Urinary bladder (tissue), 4 donors: Measurements from ENCODE around the gene DIMT1. TPM values are rescaled to one million over a fixed set of nuclear protein-coding genes. Genes with fewer than 3 reads are reported as not detected.

Source experiments
- DNase-seq: peaks from one replicate; pipeline ENCODE4 v3.0.0-alpha.2; 2015; ENCODE audit errors: extremely low spot score
- H3K27ac ChIP-seq: one replicate; pipeline ENCODE4 v1.5.1; 2013; ENCODE audit warnings: low read depth, mild to moderate bottlenecking, moderate library complexity
- H3K36me3 ChIP-seq: one replicate; pipeline ENCODE4 v1.6.1; 2013; ENCODE audit warnings: mild to moderate bottlenecking, moderate library complexity; ENCODE audit not compliant: insufficient read depth
- H3K4me1 ChIP-seq: one replicate; pipeline ENCODE4 v1.6.1; 2013; ENCODE audit warnings: mild to moderate bottlenecking, moderate library complexity; ENCODE audit not compliant: insufficient read depth
- H3K4me3 ChIP-seq: one replicate; pipeline ENCODE4 v1.5.1; 2013; ENCODE audit warnings: low read depth, low read length
- WGBS: extraction: QIAGEN DNeasy Blood & Tissue Kit; methylation state at CpG from one replicate; pipeline ENCODE4 v1.1.7; 2013; 5-methylcytosine and 5-hydroxymethylcytosine counted together
- polyA plus RNA-seq: library from polyadenylated mRNA; stranded (reverse); fragments of 200-250 nt; gene quantifications from one replicate; pipeline ENCODE4 v1.2.3, GENCODE V29; 2013
- small RNA-seq: library from RNA; depleted of rRNA; stranded (forward); fragments of <200 nt; gene quantifications from one replicate; pipeline ENCODE3, GENCODE V24; 2014
- total RNA-seq: library from RNA; depleted of rRNA; stranded (reverse); fragments of >200 nt; gene quantifications from one replicate; pipeline ENCODE4 v1.2.3, GENCODE V29; 2014
- donor health status: healthy with polysubstance abuse.
- donor health status: healthy.

DIMT1 gene
- total and polyA plus RNA-seq, 2 donors = 26.8 to 28.9 TPM

DNA sequence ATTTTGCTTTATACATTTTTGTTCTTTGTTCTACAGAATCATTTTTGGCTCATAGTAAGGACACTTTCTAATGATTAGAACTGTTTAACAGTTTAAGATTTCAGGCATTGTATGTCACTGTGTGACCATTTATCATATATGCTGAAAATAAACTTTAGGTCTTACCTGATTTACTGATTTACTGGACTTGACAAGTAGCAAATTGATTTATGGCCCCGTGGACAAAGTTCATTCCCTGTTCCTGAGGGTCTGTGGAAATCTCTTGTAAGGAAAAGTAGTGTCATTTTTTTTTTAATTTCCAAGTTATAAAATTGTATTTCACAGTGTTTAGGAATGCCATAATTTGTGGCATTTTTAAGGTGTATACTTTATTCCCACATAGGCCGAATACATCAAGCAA, 57.0 kb downstream of the DIMT1 start:
- peaks cover 4% of the 10 kb centered on the region for H3K36me3 ChIP-seq

DNA sequence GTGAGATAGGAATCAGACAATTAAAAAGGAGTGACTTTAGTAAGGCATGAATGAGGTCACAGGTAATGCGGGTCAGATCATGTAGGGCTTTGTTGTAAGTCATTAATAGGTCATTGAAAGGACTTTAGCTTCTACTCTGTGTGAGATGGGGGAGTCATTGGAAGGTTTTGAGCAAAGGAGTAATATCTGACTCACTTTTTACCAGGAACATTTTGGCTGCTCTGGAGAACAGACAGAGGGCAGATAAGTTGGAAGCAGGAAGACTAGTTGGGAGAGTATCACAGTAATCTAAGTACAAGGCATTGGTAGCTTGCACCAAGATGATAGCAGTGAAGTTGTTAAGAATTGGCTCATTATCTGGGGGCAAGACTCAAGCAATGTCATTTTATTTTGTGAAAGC, 60.3 kb downstream of the DIMT1 start:
- Histone ChIP-seq H3K36me3 (peaks cover 2% of the 10 kb centered on the region), H3K4me1 (peaks cover 2% of the 10 kb centered on the region), H3K4me3 (no peak overlapping the region), H3K27ac (no peak overlapping the region)
- no peak for DNase-seq
- 94% methylated on average over 1 of the region's 1 CpG for WGBS

More for the DNA sequence above, 57.0 kb downstream of the DIMT1 start:
- H3K4me1 ChIP-seq = peaks cover 2% of the 10 kb centered on the region
- DNase-seq = no peak
- no peak overlapping the region for H3K4me3 ChIP-seq
- WGBS = 92% methylated on average over 2 of the region's 2 CpGs
- no peak overlapping the region for H3K27ac ChIP-seq

- WGBS = 99% methylated on average over 2 of the region's 2 CpGs
- Histone ChIP-seq H3K4me3 (no peak overlapping the region), H3K27ac (no peak overlapping the region), H3K4me1 (peaks cover 2% of the 10 kb centered on the region), H3K36me3 (no peaks in the 10 kb centered on the region)
- DNase-seq = no peak
These were observed 61.2 kb downstream of the DIMT1 start for GRCh38 chr5:62342476-62342837.

DNA sequence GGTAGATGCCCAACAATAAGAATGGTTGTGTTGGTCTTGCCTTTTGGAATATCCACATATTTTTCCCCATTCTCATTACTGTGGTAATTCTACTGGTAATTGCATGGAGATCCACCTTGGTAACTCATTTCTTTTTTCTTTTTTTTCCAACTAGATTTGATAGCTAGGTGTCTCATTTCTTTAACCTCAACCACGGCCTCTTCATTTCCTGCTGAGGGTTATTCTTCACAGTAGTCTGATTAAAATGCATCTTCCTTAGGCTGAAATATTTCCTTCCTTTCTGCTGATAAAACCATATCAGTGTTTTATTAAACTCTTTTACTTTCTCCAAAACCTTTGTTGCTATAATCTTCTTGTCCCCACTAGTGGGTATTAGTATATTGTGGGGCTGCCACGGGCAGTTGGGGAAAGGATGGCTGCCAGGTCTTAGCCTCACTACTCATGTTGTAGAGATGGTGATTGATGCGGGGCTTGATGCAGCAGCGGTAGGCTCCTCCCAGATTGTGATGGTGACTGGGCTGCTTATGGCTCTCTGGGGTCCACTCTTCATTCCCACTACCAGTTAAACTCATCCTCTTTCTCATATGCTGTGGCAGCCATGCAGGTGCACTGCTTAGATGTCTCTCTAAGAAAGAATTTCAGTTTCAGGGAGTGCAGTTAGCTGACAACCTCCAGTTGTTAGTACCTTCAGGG, 61.8 kb downstream of the DIMT1 start:
- 95% methylated on average over 4 of the region's 4 CpGs for WGBS
- no peak for DNase-seq
- peaks cover 2% of the 10 kb centered on the region for H3K4me1 ChIP-seq
- no peaks in the 10 kb centered on the region for H3K36me3 ChIP-seq
- H3K27ac ChIP-seq = no peak overlapping the region
- no peak overlapping the region for H3K4me3 ChIP-seq

DNA sequence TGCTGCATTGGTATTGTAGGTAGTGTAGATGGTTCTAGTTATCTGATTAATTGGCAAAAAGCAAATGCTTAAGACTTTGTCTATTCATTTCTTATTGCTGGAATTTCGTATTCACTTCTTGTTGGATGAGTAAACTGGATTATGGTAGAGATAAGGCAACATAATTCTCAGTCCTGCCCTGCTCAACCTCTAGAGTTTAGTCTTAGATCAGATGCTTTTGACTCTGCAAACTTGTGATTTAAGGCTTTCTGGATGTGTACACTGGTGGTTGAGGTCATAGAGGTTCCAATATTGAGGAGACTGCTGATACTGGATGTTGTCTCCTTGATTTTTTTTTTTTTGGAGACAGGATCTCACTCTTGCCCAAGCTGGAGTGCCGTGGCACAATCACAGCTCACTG, 62.7 kb downstream of the DIMT1 start:
- H3K27ac ChIP-seq = no peak overlapping the region
- WGBS = 97% methylated on average over 2 of the region's 2 CpGs
- no peak for DNase-seq

GRCh38 chr5:62340392-62340791, 63.3 kb downstream of the DIMT1 start:
- Histone ChIP-seq H3K4me3 (no peak overlapping the region), H3K27ac (no peak overlapping the region), H3K4me1 (peaks cover 2% of the 10 kb centered on the region), H3K36me3 (no peaks in the 10 kb centered on the region)
- 0% methylated on average over 1 of the region's 1 CpG for WGBS
- DNase-seq = no peak

More for the DNA sequence above, 62.7 kb downstream of the DIMT1 start:
- Histone ChIP-seq H3K4me3 (no peak overlapping the region), H3K36me3 (no peaks in the 10 kb centered on the region), H3K4me1 (peaks cover 2% of the 10 kb centered on the region)

Small RNA genes lying within 50 kb of the gene (small RNA-seq; reads per million reads assigned to genes)
- gene RNU6-661P = not detected

Other genes with a start within 250 kb of the DIMT1 start
- 87.9 TPM for gene KIF2A, start 97.7 kb downstream of the DIMT1 start, total RNA-seq
- 16.6 TPM for gene KIF2A, start 97.7 kb downstream of the DIMT1 start, polyA plus RNA-seq
- gene IPO11, start 8.9 kb upstream of the DIMT1 start, total RNA-seq = 53.6 TPM
- 15.8 TPM for gene IPO11, start 8.9 kb upstream of the DIMT1 start, polyA plus RNA-seq
- 18.1 TPM for gene LRRC70, start 174.9 kb upstream of the DIMT1 start, total RNA-seq
- 5.4 TPM for gene LRRC70, start 174.9 kb upstream of the DIMT1 start, polyA plus RNA-seq